A549 treated with GW870086 at 1 μM for 4 hours (cell line): ENCODE measurements around the gene SRSF5. TPM values are rescaled to one million over a fixed set of nuclear protein-coding genes. Genes with fewer than 3 reads are reported as not detected.

Experiments used
- total RNA-seq: library from RNA; stranded (reverse); fragments of 200-300 nt; extraction: Qiagen RNA extraction; gene quantifications from 5 replicates; pipeline ENCODE4 v1.2.3, GENCODE V29; 2022; ENCODE audit warnings: low read depth

SRSF5 gene
- 215 to 299 TPM (median 222 TPM) in 5 replicates for total RNA-seq

DNA sequence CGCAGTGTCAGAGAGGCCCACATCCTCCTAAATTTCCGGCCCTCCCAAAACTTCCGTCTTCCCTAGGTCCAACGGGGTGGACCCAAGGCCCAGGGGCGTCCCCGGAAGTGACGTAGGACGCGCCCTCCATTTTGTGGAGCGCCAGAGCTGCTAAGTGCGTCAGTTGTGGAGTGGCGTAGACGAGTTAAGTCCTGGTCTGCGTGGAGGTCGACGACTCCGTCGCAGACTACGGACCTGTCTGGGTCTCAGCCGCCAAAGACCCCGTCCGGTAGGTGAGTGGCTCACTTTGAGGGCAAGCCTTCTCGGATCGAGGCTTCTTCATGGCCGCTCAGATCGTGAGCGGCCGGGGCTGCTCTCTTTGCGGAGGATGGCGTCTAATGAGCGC is at the start of gene SRSF5:
Gene SRSF5 (plus strand): TSS at position 159 of the 385 bp plus-strand sequence. CDS start 1,015 bp downstream, outside the sequence.

DNA sequence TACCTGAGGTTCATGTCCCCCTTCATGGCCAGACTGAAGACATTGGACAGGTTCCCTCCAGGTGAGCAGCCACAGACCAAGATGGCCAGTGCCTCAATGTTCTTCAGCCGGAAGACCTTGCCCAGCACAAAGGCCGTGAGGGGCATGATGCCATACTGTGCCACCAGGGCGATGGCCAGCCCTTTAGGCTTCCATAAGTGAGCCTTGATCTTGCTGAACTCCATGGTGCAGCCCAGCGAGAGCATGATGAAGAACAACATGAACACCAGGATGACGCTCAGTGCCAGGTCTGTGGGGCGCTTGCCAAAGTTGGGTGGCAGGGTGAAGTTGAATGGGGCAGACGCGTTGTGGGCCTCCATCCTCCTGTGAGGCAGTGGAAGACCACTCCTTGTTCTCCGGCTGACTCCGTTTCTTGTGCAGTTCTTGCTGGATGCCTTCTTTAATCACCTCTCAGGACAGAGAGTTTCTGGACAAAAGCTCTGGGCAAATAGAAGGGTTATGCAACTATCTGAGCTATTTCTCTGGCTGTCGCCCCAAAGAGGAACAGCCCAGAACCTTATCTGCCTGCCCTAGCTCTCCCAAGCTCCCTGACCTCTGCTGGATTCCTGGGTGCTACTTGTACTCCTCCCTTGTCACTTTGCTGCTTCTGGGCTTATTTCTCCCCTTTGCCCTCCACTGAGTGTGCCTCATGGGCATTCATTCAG is 30.0 kb downstream of the SRSF5 start, which contains the start of gene SLC10A1:
Gene SLC10A1 (minus strand): TSS at position 445 of the 704 bp plus-strand sequence. CDS start 86 bp downstream, at position 359.

Other genes with a start within 250 kb of the SRSF5 start
- 0.02 to 0.07 TPM (median 0.06 TPM) in 3 of 5 replicates, not detected in the others for gene CCDC177, start 192.3 kb upstream of the SRSF5 start, total RNA-seq
- 6.0 to 7.0 TPM (median 6.7 TPM) in 5 replicates for gene SUSD6, start 155.5 kb upstream of the SRSF5 start, total RNA-seq
- gene SLC10A1, start 30.1 kb downstream of the SRSF5 start, total RNA-seq: not detected in 5 replicates
- 14.6 to 20.9 TPM (median 17.7 TPM) in 5 replicates for gene SMOC1, start 112.3 kb downstream of the SRSF5 start, total RNA-seq